CD4-positive, alpha-beta T cell treated with Interleukin-12 subunit alpha and Interleukin-12 subunit beta, for 1 hour (primary cell): ENCODE results near the gene SFTPB.

Experiments used
- DNase-seq: peaks from one replicate; pipeline ENCODE4 v3.0.0-alpha.2; 2020

SFTPB gene

DNA sequence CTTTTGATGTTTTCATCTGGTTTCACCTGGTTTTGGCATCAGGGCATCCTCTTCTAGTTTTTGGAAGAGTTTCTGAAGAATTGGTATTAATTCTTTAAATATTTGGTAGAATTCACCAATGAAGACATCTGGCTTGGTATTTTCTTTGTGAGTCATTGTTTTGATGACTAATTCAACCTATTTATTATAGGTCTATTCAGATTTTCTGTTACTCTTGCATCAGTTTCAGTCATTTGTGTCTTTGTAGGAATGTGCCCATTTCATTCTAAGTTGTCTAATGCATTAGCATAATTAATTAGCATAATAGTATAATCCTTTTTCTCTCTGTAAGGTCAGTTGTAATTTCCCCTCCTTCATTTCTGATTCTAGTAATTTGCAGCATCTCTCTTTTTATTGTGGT lies 34.2 kb upstream of the SFTPB start:
- DNase-seq, result no peak

DNA sequence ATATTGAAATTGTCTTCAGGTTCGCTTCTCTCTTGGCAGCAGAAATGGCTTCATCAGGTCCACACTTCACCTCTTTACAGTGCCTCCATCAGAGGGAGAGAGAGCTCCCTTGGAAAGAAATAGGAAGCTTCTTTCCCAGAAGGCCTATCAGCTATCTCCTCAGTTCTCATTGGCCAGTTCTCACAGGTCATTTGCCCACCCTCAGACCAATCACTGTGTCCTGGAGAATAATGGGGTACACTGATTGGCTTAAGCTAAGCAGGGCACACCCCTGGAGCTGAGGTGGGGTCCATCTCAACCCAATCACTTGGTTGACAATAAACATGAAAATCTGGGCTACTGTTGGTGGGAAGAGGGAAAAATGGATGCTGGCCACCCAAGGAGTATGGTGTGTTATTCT lies 31.3 kb upstream of the SFTPB start:
- no peak for DNase-seq

DNA sequence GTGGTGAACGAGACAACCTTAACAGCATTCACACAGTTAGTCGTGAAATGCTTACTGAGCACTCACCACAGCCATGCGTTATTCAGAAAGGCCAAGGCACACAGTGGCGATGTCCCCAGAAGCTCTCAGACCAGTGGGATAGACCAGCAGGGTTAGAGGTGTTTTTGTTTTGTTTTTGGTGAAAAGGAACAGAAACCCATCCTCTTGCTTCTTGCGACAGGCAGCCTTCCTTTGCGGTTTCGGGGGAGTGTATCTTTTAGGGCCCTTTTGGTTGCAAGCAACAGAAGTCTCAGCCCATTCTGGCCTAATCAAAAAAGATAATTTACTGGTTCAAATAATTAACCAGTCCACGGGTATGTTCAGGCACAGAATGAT lies 30.9 kb upstream of the SFTPB start:
- no peak for DNase-seq

DNA sequence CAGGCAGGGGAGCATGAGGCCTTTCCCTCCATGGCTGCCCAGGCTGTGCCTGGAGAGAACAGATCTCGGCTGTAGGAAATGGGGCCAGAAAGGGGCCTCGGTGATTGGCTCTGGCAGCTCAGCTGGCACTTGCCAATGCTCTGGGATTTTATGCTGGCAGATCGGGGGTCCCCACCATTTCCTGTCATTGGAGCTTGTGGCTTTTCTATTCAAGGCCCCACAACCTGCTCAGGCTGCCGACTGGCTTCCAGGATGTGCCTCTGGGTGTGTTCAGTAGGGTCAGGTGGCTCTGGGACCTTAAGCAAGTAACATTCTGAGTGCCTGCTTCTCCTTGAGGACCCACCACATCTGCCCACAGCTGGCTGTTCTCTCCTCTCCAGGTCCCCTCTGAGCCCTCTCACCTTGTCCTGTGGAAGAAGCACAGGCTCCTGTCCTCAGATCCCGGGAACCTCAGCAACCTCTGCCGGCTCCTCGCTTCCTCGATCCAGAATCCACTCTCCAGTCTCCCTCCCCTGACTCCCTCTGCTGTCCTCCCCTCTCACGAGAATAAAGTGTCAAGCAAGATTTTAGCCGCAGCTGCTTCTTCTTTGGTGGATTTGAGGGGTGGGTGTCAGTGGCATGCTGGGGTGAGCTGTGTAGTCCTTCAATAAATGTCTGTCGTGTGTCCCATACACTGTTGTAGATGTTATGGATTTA lies 30.3 kb upstream of the SFTPB start:
- DNase-seq, result no peak

DNA sequence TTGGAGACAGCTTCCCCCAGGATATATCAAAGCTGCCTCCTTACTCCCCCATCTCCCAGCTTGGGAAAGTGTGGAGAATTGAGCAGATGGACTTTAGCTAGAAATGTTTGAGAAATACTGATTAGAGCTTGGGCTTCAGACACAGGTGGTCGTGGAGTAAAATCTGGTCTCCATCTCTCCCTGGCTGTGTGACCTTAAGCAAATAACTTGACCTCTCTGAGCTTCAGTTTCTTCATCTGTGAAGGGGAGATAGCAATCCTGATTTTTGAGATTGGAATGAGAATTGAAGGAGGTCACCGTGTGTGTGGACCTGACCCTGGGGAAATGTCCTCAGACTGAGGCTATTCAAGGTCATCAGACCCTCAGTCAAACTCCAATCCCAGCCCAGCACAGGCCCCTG lies 29.7 kb upstream of the SFTPB start:
- DNase-seq, result no peak

DNA sequence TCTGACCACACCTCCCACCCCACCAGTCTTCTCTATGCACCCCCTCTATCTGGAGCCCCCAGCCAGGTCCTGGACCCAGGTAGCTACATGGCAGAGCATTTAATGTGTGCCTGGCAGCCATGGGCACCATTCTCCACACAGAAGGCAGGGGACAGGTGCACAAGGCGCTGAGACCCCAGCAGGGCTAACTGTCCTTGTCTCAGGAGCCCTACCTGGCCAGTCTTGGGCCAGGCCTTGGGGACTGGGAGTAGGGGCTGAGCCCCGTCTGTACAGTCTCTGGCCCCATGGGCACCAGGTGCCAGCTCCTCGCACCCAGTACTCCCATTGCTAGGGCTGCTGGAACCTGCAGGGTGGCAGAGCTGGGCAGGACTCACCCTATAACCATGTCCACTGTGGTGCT lies 29.1 kb upstream of the SFTPB start:
- DNase-seq, result no peak

DNA sequence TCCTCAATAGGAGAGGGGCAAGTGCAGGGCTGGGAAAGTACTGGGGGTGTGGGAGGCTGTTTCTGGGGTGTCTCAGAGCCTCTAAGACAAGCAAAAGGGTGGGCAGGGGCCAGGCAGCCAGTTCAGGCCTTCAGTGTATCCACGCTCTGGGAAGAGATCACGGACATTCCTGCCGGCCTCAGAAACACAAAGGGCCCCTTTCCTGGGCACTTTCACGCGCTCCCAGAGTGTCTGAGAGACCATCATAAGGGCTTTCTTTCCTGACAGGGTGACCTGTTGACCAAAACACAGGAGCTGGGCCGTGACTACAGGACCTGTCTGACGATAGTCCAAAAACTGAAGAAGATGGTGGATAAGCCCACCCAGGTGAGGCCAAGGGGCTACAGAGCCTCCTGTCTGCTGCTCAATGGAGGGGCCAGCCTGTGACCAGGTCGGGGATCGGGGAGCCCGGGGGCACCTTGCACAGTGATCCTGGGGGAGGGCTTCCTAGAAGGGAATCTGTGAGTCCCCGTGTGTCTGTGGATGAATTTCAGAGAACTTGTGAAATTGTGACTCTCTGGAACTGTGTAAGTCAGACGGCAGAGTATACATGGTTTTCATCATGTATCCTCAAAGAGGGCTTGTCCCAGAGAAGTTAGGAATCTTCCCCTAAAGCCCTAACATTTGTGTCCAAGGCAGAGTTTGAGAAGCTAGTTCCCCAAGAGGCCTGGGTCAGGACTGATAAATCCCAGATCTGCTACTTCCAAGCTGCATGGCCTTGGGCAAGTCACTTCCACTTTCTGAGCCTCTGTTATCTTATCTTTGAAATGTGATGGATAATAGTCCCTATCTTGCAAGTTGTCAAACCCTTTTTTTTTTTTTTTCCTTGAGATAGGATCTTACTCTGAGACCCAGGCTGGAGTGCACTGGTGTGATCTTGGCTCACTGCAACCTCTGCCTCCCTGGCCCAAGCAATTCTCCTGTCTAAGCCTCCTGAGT lies 28.0 kb upstream of the SFTPB start:
- no peak for DNase-seq

DNA sequence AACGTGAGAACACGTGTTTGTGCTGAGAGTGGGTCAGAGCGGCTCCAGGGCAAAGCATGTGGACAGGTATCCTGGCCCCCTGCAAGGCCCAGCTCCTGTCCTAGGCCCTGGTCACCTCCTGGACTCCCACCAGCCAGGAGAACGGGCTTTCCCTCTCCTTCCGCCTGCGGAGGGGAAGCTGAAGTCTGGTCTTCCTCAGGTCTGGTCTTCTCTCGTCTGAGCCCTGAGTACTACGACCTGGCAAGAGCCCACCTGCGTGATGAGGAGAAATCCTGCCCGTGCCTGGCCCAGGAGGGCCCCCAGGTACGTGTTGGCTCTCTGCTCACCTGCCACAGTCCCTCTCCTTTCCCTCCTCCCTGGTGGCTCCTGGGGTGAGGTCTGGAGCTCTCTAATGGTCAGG lies 27.1 kb upstream of the SFTPB start:
- DNase-seq, result no peak

DNA sequence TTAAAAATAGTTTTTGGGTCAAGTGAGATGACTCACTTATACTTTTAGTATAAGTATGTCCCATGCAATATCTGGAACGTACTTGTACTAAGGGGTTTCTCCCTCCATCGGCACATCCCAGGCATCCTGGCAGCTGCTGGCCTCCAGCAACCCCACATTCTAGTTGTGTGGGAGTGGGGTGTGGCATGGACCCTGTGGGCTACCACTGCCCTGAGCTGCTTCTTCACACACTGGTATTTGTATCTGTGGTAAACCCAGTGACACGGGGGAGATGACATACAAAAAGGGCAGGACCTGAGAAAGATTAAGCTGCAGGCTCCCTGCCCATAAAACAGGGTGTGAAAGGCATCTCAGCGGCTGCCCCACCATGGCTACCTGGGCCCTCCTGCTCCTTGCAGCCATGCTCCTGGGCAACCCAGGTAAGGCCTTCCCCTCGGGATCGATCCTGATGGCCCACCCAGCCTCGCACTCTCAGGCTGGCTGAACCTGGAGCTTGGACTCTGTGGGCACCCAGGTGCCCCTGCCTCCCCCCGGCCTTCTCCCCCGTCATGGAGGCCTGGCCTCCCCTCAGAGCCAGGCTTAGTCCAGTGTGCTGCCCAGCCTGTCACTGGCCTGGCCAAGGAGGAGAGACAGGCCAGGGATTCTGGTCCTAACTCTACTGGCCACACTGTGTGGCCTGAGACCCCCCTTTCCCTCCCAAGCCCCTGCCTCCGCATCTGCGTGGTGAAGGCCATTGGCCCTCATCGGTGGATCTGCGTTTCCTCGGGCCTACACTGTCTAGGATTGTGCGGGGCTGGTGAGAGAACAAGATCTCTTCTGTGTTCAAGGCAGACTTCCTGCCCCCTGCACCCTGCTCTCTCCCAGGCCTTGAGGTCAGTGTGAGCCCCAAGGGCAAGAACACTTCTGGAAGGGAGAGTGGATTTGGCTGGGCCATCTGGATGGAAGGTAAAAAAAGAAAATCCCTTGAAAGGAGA lies 26.3 kb upstream of the SFTPB start, which contains the start of gene GNLY:
GNLY (plus strand) TSS at position 307 of the 974 bp plus-strand sequence; CDS start at position 368, 61 bp downstream.
- peak; percentile 37 for DNase-seq

DNA sequence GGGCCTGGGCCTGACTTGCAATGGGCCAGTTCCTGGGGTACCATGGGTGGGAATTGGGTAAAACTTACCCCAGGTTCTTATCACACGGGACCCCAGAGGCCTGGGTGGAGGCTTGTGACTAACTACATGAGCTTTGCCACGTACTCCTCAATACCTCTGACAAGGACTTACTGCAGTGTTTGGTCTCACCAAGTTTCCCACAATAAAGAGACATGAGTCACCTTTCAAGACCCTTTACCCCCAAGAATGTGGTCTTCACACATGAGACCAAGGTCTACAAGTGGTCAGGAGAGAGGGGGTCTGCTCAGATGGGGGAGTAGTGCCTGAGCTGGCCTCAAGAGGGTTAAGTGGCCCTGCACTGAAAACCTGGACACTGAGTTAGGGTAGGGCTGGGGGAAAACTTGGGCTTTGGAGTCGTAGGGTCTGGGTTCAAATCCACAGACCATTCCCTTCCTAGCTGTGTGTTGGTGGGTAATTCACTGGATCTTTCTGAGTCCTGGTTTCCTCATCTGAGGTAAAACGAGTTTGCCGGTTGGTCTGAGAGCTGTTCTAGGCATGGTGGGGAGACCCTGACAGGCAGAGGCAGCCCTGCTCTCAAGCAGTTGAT lies 24.1 kb upstream of the SFTPB start:
- DNase-seq, result no peak

DNA sequence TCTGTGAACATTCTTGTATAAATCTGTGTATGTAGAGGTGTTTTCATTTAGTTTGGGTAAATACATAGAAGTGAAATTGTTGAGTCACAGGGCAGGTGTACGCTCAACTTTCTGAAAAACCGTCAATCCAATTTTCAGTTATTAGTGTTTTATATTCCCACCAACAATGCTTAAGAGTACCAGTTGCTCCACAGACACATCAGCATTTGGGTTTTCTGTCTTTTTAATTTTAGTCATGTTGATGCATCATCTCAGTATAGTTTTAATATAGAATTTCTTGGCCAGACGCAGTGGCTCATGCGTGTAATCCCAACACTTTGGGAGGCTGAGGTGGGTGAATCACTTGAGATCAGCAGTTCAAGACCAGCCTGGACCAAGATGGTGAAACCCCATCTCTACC lies 22.9 kb upstream of the SFTPB start:
- no peak for DNase-seq

DNA sequence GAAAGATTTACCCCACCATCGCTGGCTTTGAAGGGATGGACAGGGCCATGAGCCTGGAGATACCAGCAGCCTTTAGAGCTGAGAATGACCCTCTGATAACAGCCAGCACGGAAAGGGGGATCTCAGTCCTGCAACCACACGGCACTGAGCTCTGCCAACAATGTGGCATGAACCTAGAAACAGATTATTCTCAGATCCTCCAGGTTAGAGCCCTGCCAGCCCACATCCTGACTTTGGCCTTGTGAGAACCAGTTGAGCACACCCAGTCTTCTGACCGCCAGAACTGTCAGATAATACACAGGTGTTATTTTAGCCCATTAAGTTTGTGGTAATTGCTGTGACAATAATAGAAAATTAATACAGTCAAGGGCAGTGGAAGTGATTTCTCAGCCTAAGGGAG lies 16.8 kb upstream of the SFTPB start:
- DNase-seq, result no peak

DNA sequence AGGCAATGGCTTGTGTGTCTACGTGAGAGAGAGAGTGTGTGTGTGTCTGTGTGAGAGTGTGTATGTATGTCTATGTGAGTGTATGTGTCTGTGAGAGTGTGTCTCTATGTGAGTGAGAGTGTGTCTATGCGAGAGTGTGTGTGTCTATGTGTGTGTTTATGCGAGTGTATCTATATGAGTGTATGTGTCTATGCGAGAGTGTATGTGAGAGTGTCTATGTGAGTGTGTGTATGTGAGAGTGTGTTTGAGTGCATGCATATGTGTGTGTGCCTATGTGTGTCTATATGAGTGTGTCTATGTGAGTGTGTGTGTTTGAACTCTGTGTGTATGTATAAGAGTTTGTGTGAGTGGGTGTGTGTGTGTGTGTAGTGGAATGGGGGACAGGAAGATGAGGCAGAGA lies 16.4 kb upstream of the SFTPB start:
- DNase-seq, result no peak

DNA sequence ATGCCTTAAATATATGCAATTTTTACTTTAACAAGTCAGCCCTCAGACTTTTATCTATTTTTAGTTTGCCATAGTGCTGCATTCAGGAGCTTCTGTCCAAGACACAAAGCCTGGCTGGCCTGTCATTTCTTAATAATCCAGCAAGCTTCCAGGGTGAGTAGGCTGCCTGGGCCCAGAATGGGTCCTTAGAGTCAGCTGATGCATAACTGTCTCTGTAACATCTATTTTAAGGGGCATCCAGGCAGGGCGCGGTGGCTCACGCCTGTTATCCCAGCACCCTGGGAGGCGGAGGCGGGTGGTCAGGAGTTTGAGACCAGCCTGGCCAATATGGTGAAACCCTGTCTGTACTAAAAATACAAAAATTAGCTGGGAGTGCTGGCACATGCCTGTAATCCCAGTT lies 14.4 kb upstream of the SFTPB start:
- DNase-seq, result no peak

DNA sequence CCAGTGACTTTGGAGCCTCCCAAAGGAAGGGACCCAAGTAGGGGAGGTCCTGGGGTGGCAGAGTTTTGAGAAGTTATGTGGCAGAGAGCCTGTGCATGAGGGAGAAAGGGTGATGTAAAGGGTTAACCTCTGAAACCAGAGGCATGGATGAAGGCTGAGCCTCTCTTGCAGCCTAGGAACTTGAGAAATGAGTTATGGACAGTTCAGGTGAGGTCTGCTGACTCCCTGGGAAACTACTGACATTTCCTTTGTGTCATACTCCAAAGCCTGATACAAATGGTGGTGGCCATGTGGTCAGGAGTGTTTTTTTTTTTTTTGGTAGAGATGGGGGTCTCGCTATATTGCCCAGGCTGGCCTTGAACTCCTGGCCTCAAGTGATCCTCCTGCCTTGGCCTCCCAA lies 13.8 kb upstream of the SFTPB start:
- DNase-seq, result no peak

DNA sequence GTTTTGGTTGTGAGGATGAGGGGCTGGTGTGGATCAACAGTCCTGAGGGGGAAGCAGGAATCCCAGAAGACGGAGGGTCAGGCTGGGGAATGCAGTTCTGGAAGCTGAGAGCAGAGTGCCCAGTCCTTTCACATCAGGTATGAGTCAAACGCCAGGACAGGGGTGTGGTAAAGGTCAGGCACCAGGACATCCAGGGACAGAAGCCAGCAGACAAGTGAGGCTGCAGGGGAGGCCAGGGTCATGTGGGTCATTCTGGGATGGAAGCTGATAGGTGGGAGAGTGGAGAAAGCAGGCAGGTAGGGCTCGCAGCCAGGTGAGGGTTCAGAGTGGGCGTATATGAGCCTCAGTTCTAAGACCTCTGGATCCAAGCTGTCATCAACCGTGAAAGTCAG lies 13.4 kb upstream of the SFTPB start:
- DNase-seq, result no peak

DNA sequence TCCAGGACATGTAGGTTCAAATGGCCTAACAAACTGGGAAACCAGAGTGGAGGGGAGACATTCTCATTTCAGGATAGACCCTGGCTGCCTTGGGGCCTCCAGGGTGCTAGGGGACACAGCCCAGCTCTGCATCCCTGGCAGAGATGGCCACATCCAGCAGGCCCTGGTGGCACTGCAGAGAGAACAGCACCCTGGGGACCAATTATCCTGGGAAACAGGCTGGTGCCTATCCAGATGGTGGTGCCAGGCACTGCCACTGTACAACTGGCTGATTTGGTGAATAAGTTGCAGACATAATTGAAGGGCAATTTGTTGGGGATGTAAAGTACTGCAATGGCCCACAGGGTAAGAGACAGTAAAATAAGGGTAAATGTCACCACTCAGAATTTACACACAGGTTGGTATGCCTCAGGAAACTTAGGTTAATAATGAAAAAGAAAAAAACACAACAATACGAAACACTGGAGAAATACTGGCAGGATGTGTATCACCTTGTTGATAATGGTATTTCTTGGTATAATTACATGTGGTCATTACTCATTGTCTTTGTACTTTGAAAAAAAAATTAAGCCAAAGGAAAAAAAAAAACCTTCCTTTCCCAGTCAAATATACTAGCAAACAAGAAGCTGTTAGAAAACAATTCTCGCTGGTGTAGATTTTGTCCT lies 12.8 kb upstream of the SFTPB start:
- no peak for DNase-seq

DNA sequence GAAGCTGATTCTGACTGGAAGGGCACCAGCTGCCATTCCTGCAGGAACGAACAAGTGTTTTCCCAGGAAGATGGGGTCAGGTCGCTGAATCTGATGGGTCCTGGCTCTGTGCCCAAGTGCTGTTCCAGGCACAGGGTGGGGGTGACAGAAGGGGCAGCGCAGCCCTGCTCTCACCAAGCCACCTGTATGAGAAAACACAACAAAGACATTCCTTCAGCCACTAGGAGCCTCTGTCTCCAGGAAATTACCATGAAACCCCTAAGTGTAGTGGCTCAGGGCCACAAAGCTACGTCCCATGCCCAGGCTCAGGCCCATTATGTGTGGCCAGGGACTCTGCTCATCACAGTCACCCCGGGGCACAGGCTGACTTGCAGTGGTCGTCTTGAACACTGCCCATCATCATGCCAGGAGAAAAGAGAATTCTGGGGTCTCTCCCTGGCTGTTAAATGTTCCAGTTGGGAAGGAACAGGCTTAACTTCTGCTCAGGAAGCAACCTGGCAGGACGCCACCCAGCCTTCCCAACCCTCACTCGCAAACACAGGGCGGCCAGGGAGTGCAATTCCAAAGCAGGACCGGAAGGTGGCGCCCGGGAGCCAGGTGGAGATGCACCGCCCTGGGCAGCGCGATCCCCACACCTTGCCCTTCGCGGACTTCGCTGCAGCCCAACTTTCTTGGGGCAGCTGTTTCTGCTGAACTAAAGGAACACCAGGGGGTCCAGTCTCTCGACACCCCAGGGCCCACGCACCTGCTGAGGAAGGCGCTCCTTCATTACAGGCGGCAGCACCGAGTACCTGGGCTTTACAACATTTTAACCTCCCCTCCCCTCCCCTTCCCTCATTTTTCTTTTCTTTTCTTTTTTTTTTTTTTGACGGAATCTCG lies 11.0 kb upstream of the SFTPB start:
- peak; percentile 77 for DNase-seq

DNA sequence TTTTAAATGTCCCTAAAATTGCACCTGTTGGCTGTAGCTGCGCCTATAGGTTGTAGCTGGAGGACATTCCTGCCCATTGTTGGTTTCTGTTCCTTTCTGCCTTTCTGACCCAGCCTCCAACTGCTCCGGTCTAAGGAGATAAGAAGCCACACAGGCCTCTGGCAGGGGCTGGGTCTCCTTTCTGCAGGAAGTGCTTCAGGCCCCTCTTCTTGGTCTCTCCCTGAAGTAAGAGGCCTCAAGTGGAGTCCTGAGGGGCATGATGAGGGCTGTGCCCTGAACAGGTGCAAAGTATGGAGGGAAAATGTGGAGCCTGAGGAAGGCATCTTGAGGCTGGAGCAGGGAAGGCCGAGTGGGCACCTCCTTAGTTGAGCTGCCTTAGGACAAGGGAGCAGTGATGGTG lies 10.4 kb upstream of the SFTPB start:
- no peak for DNase-seq

DNA sequence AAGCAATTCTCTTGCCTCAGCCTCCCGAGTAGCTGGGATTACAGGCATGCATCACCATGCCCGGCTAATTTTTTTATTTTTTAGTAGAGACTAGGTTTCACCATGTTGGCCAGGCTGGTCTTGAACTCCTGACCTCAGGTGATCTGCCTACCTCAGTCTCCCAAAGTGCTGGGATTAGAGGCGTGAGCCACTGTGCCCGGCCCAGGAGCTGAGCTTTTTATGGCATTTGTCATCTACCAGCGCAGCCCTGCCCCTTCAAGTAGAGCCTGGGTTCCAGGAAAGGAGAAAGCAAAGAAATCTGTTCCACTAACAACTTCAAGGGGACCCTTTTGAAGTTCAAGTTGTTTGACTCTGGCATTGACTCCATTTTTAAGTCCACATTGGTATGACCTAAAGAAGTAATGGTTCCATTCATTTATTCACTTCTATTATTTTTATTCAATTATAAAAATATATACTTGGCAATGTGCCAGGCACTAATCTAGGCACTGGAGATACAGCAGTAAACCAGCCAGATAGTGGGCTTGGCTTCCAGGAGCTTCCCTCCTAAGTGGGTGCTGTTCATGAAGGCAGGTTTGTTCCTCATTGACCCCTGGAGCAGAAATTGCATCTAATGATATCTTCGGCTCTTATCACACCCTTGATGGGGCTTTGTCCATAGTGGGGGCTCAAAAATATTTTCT lies 8.0 kb upstream of the SFTPB start:
- DNase-seq, result no peak
